ENCODE measurements around the gene PTF1A. TPM values are rescaled to one million over a fixed set of nuclear protein-coding genes. Genes with fewer than 3 reads are reported as not detected.

PTF1A gene
- total RNA-seq, 4 donors from 2014 or later, result not detected

DNA sequence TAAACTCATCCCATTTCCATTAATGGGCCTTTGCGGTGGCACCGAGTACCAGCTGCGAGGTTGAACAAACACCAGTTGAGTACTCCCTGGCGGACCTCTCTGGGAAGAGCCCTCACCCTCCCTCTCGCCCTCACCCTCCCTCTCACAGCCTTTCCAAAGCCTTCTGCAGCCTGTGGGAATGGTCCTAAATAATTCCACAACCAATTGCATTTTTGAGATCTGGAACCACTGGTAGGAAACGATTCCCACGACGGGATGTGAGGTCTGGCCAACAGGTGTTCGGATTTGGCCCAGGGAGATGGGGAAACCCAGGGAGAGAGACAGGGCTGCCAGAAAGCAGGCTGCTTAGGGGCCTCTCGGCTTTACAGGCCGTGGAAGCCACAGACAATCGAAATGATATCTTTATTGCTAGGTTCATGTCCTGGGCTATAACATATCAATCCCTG, 5.3 kb downstream of the PTF1A start:
- WGBS, 2 donors, result 7 to 14% methylated on average over 12 of the region's 12 CpGs
- Histone ChIP-seq H3K9me3 (no peaks in the 10 kb centered on the region), H3K4me1 (peaks cover 0 to 6% of the 10 kb centered on the region in 2 donors), H3K27ac (no peak overlapping the region), H3K27me3 (peaks cover 31% of the 10 kb centered on the region), H3K4me3 (replicated peaks in 1 of 3) (no peak overlapping the region), H3K36me3 (no peaks in the 10 kb centered on the region)
- TF ChIP-seq POLR2A (IDR thresholded peaks at IDR 0.05), result no peak
- no peak for TF ChIP-seq CTCF (IDR thresholded peaks at IDR 0.05)
- DNase-seq, result no peak
- intact Hi-C loops (cut with DNase I), result no loop called here

- Histone ChIP-seq H3K9me3 (no peaks in the 10 kb centered on the region), H3K36me3 (no peaks in the 10 kb centered on the region), H3K27me3 (peaks cover 31% of the 10 kb centered on the region), H3K27ac (no peak overlapping the region), H3K4me3 (replicated peaks in 1 of 3) (no peak overlapping the region), H3K4me1 (peaks cover 0 to 4% of the 10 kb centered on the region in 2 donors)
- intact Hi-C loops (cut with DNase I), result no loop called here
- TF ChIP-seq CTCF (IDR thresholded peaks at IDR 0.05) (no peak), POLR2A (IDR thresholded peaks at IDR 0.05) (no peak)
- WGBS, 2 donors, result 1 to 5% methylated on average over 13 of the region's 13 CpGs
- DNase-seq, result no peak
Observed at GRCh38 chr10:23198610-23198939, 6.5 kb downstream of the PTF1A start.

DNA sequence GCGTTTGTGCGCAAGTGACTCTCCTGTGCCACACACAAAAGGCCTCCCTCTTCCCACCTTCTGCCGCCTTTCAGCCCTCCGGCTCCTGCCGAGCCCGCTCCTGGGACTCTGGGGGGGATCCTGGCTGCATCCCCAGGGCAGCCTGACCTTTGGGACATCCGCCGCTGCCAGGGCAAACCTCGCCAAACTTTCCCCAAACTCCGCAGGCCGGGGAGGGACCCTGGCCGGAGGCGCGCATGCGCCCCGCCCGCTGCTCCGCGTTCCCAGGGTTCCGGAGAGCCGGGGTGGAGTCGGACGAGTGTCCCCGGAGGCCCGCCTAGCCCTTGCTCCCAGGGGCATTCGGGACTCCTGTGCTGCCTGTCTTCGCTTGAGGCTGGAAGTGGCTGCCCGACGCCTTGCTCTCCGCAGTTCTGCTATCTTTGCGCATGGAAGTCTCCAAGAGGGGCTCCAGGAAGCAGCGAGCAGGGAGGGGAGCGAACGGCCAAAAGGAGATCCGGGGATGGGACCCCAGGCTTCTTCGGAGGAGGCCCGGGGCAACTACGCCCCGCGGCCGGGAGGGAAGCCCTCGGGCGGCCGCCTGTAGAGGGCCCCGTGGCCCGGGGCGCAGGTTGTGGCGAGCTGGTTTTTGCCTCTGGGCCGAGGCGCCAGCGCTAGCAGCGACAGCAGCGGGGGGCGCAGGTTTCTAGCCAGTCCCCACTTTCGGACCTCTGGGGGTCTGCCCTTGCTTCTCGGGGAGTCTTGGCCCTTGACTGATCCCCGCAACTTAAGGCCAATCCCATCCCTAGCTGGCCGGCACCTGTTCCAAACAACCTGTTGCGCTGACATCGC, 7.0 kb downstream of the PTF1A start:
- Histone ChIP-seq H3K27ac (no peak overlapping the region), H3K9me3 (no peaks in the 10 kb centered on the region), H3K4me3 (replicated peaks in 1 of 3) (no peak overlapping the region), H3K27me3 (peaks cover 30% of the 10 kb centered on the region), H3K36me3 (no peaks in the 10 kb centered on the region), H3K4me1 (peaks cover 0 to 4% of the 10 kb centered on the region in 2 donors)
- 0 to 1% methylated on average over 12 to 31 of the region's 60 CpGs for WGBS, 2 donors
- intact Hi-C loops (cut with DNase I), result no loop called here
- DNase-seq, result no peak
- no peak for TF ChIP-seq POLR2A (IDR thresholded peaks at IDR 0.05)
- TF ChIP-seq CTCF (IDR thresholded peaks at IDR 0.05), result no peak

- Histone ChIP-seq H3K9me3 (no peaks in the 10 kb centered on the region), H3K36me3 (no peaks in the 10 kb centered on the region), H3K27me3 (peaks cover 22% of the 10 kb centered on the region), H3K4me3 (replicated peaks in 1 of 3) (no peak overlapping the region), H3K4me1 (peaks cover 0 to under 1% of the 10 kb centered on the region in 2 donors), H3K27ac (no peak overlapping the region)
- 3 to 6% methylated on average over 27 to 28 of the region's 30 CpGs for WGBS, 2 donors
- no peak for DNase-seq
- no peak for TF ChIP-seq POLR2A (IDR thresholded peaks at IDR 0.05)
- intact Hi-C loops (cut with DNase I), result no loop called here
Observed at GRCh38 chr10:23199768-23200511, 7.8 kb downstream of the PTF1A start.

- H3K27me3 ChIP-seq, result peaks cover 17% of the 10 kb centered on the region
- no peak overlapping the region for H3K4me3 ChIP-seq (replicated peaks in 1 of 3)
- H3K36me3 ChIP-seq, result no peaks in the 10 kb centered on the region
- no peak for DNase-seq
- no peaks in the 10 kb centered on the region for H3K4me1 ChIP-seq
- TF ChIP-seq CTCF (IDR thresholded peaks at IDR 0.05) (no peak), POLR2A (IDR thresholded peaks at IDR 0.05) (no peak)
- intact Hi-C loops (cut with DNase I), result no loop called here
- H3K27ac ChIP-seq, result no peak overlapping the region
- WGBS, 2 donors, result 5 to 8% methylated on average over 12 of the region's 12 CpGs
- no peaks in the 10 kb centered on the region for H3K9me3 ChIP-seq
Observed at GRCh38 chr10:23200586-23200985, 8.5 kb downstream of the PTF1A start.

Data from thyroid gland (tissue), 4 donors.